HG03135 (cell line): ENCODE data around the gene ARF3.

ENCODE experiments used
- ATAC-seq: cut with Tn5 transposase; IDR thresholded peaks from one replicate; pipeline ENCODE4 v1.9.1; 2021; ENCODE audit warnings: mild to moderate bottlenecking, moderate library complexity; ENCODE audit not compliant: unreplicated experiment

The ARF3 gene

GRCh38 chr12:48957141-48958048, at the start of gene ARF3:
Gene ARF3, minus strand, starts transcription at chr12:48957487. Its CDS starts 16,392 bp downstream, at chr12:48941095.
- peak; percentile 83 for ATAC-seq

- ATAC-seq = no peak
These were observed 43.1 kb upstream of the ARF3 start for GRCh38 chr12:49000346-49000745.

GRCh38 chr12:48999371-49000131, 42.3 kb upstream of the ARF3 start, which contains the start of gene DDN:
Gene DDN, minus strand, starts transcription at chr12:48999375. Its CDS starts 88 bp downstream, at chr12:48999287.
- peak; percentile 33 for ATAC-seq

- no peak for ATAC-seq
These were observed 41.4 kb upstream of the ARF3 start for GRCh38 chr12:48998497-48999353.

- ATAC-seq = no peak
These were observed 40.6 kb upstream of the ARF3 start for GRCh38 chr12:48997719-48998496.

GRCh38 chr12:48996794-48997718, 39.8 kb upstream of the ARF3 start:
- ATAC-seq = no peak

- ATAC-seq = no peak
These were observed 38.0 kb upstream of the ARF3 start for GRCh38 chr12:48995086-48995879.

- ATAC-seq = no peak
These were observed 37.2 kb upstream of the ARF3 start for GRCh38 chr12:48994224-48995085.

GRCh38 chr12:48993787-48994186, 36.5 kb upstream of the ARF3 start:
- no peak for ATAC-seq

- no peak for ATAC-seq
These were observed 34.2 kb upstream of the ARF3 start for GRCh38 chr12:48991247-48992050.

GRCh38 chr12:48990552-48990951, 33.3 kb upstream of the ARF3 start:
- ATAC-seq = no peak

GRCh38 chr12:48988030-48988649, 30.9 kb upstream of the ARF3 start:
- ATAC-seq = no peak

- no peak for ATAC-seq
These were observed 29.5 kb upstream of the ARF3 start for GRCh38 chr12:48986720-48987291.

- ATAC-seq = no peak
These were observed 28.6 kb upstream of the ARF3 start for GRCh38 chr12:48985901-48986300.

GRCh38 chr12:48985475-48985897, 28.2 kb upstream of the ARF3 start:
- ATAC-seq = no peak
